Osteoblast (primary cell): ENCODE results near the gene USP34. TPM values are rescaled to one million over a fixed set of nuclear protein-coding genes. Genes with fewer than 3 reads are reported as not detected.

Experiments
- DNase-seq: peaks from one replicate; pipeline ENCODE4 v3.0.0; 2011; ENCODE audit warnings: low spot score, mixed read lengths; ENCODE audit not compliant: insufficient read length; ENCODE audit errors: missing footprints
- H2AFZ ChIP-seq: 2 replicates; pipeline ENCODE4 v1.6.0; 2011; ENCODE audit warnings: mild to moderate bottlenecking, low read length
- H3K27ac ChIP-seq: 2 replicates; pipeline ENCODE4 v1.5.1; 2011; ENCODE audit warnings: mild to moderate bottlenecking, low read depth, low read length, moderate library complexity
- H3K27me3 ChIP-seq: 2 replicates; pipeline ENCODE4 v1.6.0; 2012; ENCODE audit warnings: mild to moderate bottlenecking, control low read depth, inconsistent platforms, low read length, moderate library complexity; ENCODE audit not compliant: insufficient read depth
- H3K36me3 ChIP-seq: 2 replicates; pipeline ENCODE4 v1.5.1; 2011; ENCODE audit warnings: mild to moderate bottlenecking, low read length, control low read depth, moderate library complexity; ENCODE audit not compliant: insufficient read depth
- H3K4me1 ChIP-seq: 2 replicates; pipeline ENCODE4 v1.5.1; 2011; ENCODE audit warnings: mild to moderate bottlenecking, low read length, control low read depth, moderate library complexity; ENCODE audit not compliant: insufficient read depth
- H3K4me2 ChIP-seq: 2 replicates; pipeline ENCODE4 v1.6.0; 2011; ENCODE audit warnings: mild to moderate bottlenecking, low read length; ENCODE audit not compliant: insufficient read depth
- H3K4me3 ChIP-seq: fragments of 200-600 bp; sonication (generic); 3 replicates; pipeline ENCODE4 v1.5.1; 2012; ENCODE audit warnings: mild to moderate bottlenecking, low read length, inconsistent platforms; ENCODE audit not compliant: insufficient read depth
- H3K79me2 ChIP-seq: 2 replicates; pipeline ENCODE4 v1.6.0; 2012; ENCODE audit warnings: mild to moderate bottlenecking, low read length, control low read depth, inconsistent platforms; ENCODE audit not compliant: insufficient read depth
- H3K9me3 ChIP-seq: 2 replicates; pipeline ENCODE4 v1.5.1; 2011; ENCODE audit warnings: low read depth, low read length, control low read depth
- H4K20me1 ChIP-seq: 2 replicates; pipeline ENCODE4 v1.6.0; 2012; ENCODE audit warnings: mild to moderate bottlenecking, low read length, control low read depth; ENCODE audit not compliant: insufficient read depth
- CTCF ChIP-seq: IDR thresholded peaks from 2 replicates; pipeline ENCODE4 v1.5.1; 2011; ENCODE audit warnings: mild to moderate bottlenecking, low read depth, low read length, moderate library complexity; ENCODE audit errors: extremely low read depth
- total RNA-seq: library from RNA; depleted of rRNA; stranded (reverse); fragments of >200 nt; gene quantifications from 2 replicates; pipeline ENCODE4 v1.2.3, GENCODE V29; 2012

USP34 gene
- total RNA-seq, 1 donor, result 152 TPM

GRCh38 chr2:61380056-61380881, 90.6 kb downstream of the USP34 start:
- Histone ChIP-seq H3K79me2 (peaks cover 38% of the 10 kb centered on the region), H2AFZ (no peak overlapping the region), H3K4me1 (no peaks in the 10 kb centered on the region), H3K36me3 (peaks cover 52% of the 10 kb centered on the region), H3K4me2 (no peak overlapping the region), H4K20me1 (peaks cover 2% of the 10 kb centered on the region), H3K27me3 (no peaks in the 10 kb centered on the region), H3K4me3 (no peak overlapping the region), H3K27ac (no peak overlapping the region), H3K9me3 (no peaks in the 10 kb centered on the region)
- no peak for TF ChIP-seq CTCF
- DNase-seq, result no peak

GRCh38 chr2:61379521-61379920, 91.4 kb downstream of the USP34 start:
- Histone ChIP-seq H3K4me1 (no peaks in the 10 kb centered on the region), H3K36me3 (peaks cover 58% of the 10 kb centered on the region), H3K4me2 (no peak overlapping the region), H3K9me3 (no peaks in the 10 kb centered on the region), H3K79me2 (peaks cover 42% of the 10 kb centered on the region), H3K27me3 (no peaks in the 10 kb centered on the region), H2AFZ (no peak overlapping the region), H4K20me1 (peaks cover 4% of the 10 kb centered on the region), H3K27ac (no peak overlapping the region), H3K4me3 (no peak overlapping the region)
- DNase-seq, result no peak
- no peak for TF ChIP-seq CTCF

GRCh38 chr2:61378281-61378680, 92.6 kb downstream of the USP34 start:
- H3K4me1 ChIP-seq, result no peaks in the 10 kb centered on the region
- H3K79me2 ChIP-seq, result peaks cover 50% of the 10 kb centered on the region
- TF ChIP-seq CTCF, result no peak
- no peaks in the 10 kb centered on the region for H3K27me3 ChIP-seq
- peaks cover 58% of the 10 kb centered on the region for H3K36me3 ChIP-seq
- H3K4me3 ChIP-seq, result no peak overlapping the region
- no peak overlapping the region for H2AFZ ChIP-seq
- H4K20me1 ChIP-seq, result peaks cover 4% of the 10 kb centered on the region
- DNase-seq, result peak; percentile 17
- H3K4me2 ChIP-seq, result no peak overlapping the region
- no peak overlapping the region for H3K27ac ChIP-seq
- H3K9me3 ChIP-seq, result no peaks in the 10 kb centered on the region

DNA sequence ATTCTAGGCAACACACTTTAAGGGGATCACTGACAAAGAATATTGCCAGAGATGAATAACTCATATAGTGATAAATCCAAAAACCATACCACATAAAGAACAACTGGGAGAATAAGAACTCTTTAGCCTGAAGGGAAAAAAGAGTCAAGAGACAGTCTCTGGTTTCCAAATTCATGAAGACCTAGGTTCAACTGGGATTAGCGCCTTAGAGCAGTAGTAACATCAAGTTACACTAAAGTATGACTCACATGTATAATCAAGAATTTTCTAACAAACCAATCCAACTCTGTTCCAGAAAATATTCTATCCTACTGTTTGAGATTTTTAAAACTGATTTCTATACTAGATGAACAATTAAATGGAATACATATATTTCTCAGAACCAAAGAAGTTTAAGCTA, 93.8 kb downstream of the USP34 start:
- Histone ChIP-seq H3K27ac (no peak overlapping the region), H3K4me1 (no peaks in the 10 kb centered on the region), H3K9me3 (no peaks in the 10 kb centered on the region), H3K79me2 (peaks cover 53% of the 10 kb centered on the region), H2AFZ (no peak overlapping the region), H3K36me3 (peaks cover 54% of the 10 kb centered on the region), H3K4me2 (no peak overlapping the region), H4K20me1 (peaks cover 10% of the 10 kb centered on the region), H3K4me3 (no peak overlapping the region), H3K27me3 (no peaks in the 10 kb centered on the region)
- no peak for TF ChIP-seq CTCF
- DNase-seq, result peak; percentile 70
